Activated T-helper 2 cell treated with anti-CD3 and anti-CD28 coated beads, Interferon-gamma antibody, Interleukin-2, Interleukin-4, amounts not matched to agents 10 μg/mL and 5 μg/mL and 100 μg/mL, durations not matched to agents 14 hours and 24 hours and 36 hours (primary cell): Measurements from ENCODE around the gene PDGFC. TPM values are rescaled to one million over a fixed set of nuclear protein-coding genes. Genes with fewer than 3 reads are reported as not detected.

Experiments
- DNase-seq: peaks from one replicate; pipeline ENCODE4 v3.0.0; 2021; ENCODE audit warnings: low spot score
- H3K27ac Mint-ChIP-seq: one replicate; pipeline ENCODE4 v1.8.0; 2021; ENCODE audit warnings: mixed read lengths
- H3K27me3 Mint-ChIP-seq: one replicate; pipeline ENCODE4 v1.8.0; 2021; ENCODE audit warnings: low read depth, mixed read lengths
- H3K36me3 Mint-ChIP-seq: one replicate; pipeline ENCODE4 v1.8.0; 2021; ENCODE audit warnings: low read depth, mixed read lengths
- H3K4me1 Mint-ChIP-seq: one replicate; pipeline ENCODE4 v1.8.0; 2021; ENCODE audit warnings: low read depth, mixed read lengths
- H3K4me3 Mint-ChIP-seq: one replicate; pipeline ENCODE4 v1.8.0; 2021; ENCODE audit warnings: low read depth, mild to moderate bottlenecking, moderate library complexity, mixed read lengths
- H3K9me3 Mint-ChIP-seq: one replicate; pipeline ENCODE4 v1.8.0; 2021; ENCODE audit warnings: mixed read lengths
- intact Hi-C: fragments of 100-400 bp; cut with micrococcal nuclease; formaldehyde crosslinking; loops from one replicate; pipeline ENCODE4 v1.15.1; 2023
- total RNA-seq: library from RNA; stranded (reverse); gene quantifications from 2 replicates; pipeline ENCODE4 v1.2.3, GENCODE V29; 2022

Gene PDGFC
- total RNA-seq, 1 donor from 2014 or later: not detected

DNA sequence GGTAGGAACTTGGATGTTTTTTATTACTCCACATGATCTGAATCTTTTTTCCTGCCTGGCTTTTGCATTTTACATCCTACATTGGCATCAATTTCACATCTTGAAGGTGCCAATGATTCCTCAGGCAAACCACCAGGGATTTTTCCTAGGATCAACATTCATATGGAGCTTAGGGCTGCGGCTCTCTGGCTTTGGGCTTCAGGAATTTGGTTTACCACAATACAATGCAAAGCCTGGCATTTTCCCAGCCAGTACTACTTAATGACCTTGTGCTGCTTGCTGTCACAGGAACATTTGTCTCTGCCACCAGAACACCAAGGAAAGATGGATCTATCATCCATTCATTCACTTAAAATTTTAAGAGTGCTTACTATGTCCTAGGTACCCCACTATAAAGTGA lies 180.7 kb downstream of the PDGFC start:
- intact Hi-C loops: no loop called here
- Mint-ChIP-seq H3K4me1 (no peaks in the 10 kb centered on the region), H3K27me3 (no peaks in the 10 kb centered on the region), H3K4me3 (no peak overlapping the region), H3K9me3 (no peaks in the 10 kb centered on the region), H3K27ac (no peak overlapping the region), H3K36me3 (no peaks in the 10 kb centered on the region)
- no peak for DNase-seq

- no peak overlapping the region for H3K4me3 Mint-ChIP-seq
- DNase-seq: no peak
- intact Hi-C loops: no loop called here
- H3K4me1 Mint-ChIP-seq: no peaks in the 10 kb centered on the region
- H3K27me3 Mint-ChIP-seq: no peaks in the 10 kb centered on the region
- H3K36me3 Mint-ChIP-seq: no peaks in the 10 kb centered on the region
- H3K9me3 Mint-ChIP-seq: peaks cover 6% of the 10 kb centered on the region
- H3K27ac Mint-ChIP-seq: no peak overlapping the region
These were observed 182.8 kb downstream of the PDGFC start for GRCh38 chr4:156788782-156789181.

DNA sequence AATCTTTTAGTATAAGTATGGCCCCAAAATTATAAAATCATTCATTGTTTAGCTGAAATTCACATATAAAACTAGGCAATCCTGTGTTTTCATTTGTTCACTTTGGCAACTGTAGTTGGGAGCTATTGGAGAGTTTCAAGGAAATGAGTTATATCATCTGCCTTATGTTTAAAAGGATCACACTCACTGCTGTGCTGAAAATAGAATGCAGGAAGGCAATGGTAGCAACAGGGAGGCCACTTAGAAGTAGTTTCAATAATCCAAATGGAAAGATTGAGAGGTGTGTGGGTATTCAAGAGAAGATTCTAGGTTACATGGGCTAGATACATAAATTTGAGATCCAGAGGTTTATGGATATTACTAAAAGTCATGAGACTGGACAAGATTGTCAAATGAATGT lies 184.9 kb downstream of the PDGFC start:
- DNase-seq: no peak
- H3K4me1 Mint-ChIP-seq: no peaks in the 10 kb centered on the region
- H3K9me3 Mint-ChIP-seq: peaks cover 8% of the 10 kb centered on the region
- no peak overlapping the region for H3K4me3 Mint-ChIP-seq
- no peaks in the 10 kb centered on the region for H3K36me3 Mint-ChIP-seq
- no peak overlapping the region for H3K27ac Mint-ChIP-seq
- intact Hi-C loops: no loop called here
- H3K27me3 Mint-ChIP-seq: no peaks in the 10 kb centered on the region

DNA sequence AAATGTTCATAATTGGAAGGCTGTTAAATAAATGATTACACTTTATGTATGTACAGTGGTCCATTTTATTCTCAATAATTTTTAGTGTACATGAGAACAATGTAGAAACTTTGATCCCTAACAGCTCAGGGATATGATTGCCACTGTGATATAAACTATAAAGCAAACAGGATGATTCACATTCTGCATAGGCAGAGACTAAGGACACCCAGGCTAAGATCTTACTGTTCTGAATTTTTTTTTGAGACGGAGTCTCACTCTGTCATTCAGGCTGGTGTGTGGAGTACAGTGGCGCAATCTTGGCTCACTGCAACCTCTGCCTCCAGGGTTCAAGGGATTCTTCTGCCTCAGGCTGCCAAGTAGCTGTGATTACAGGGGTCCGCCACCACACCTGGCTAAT lies 186.6 kb downstream of the PDGFC start:
- H3K36me3 Mint-ChIP-seq: no peaks in the 10 kb centered on the region
- H3K4me1 Mint-ChIP-seq: no peaks in the 10 kb centered on the region
- H3K27me3 Mint-ChIP-seq: no peaks in the 10 kb centered on the region
- H3K27ac Mint-ChIP-seq: no peak overlapping the region
- no peak for DNase-seq
- peaks cover 8% of the 10 kb centered on the region for H3K9me3 Mint-ChIP-seq
- intact Hi-C loops: no loop called here
- H3K4me3 Mint-ChIP-seq: no peak overlapping the region

DNA sequence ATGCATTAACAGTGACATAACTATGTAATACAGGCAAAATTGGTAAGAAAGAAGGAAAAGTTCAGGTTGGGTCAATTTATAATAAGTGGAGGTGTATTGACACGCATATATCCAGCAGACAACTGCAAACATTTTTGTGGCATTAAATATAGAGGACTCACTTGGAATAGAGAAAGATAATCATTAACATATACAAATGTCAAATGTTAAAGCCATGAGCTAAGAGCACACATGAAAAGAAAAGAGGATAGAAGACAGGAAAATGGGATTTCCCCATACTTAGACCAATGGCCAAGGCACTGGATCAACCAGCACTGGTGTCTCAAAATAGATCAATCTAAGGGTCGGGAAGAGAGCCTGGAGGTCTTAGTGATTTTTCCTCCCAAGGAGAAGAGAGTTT lies 187.6 kb downstream of the PDGFC start:
- Mint-ChIP-seq H3K27ac (no peak overlapping the region), H3K36me3 (no peaks in the 10 kb centered on the region), H3K4me1 (no peaks in the 10 kb centered on the region), H3K4me3 (no peak overlapping the region), H3K27me3 (no peaks in the 10 kb centered on the region), H3K9me3 (peaks cover 8% of the 10 kb centered on the region)
- DNase-seq: no peak
- intact Hi-C loops: no loop called here

- Mint-ChIP-seq H3K27ac (no peak overlapping the region), H3K4me1 (no peaks in the 10 kb centered on the region), H3K4me3 (no peak overlapping the region), H3K9me3 (peaks cover 8% of the 10 kb centered on the region), H3K27me3 (no peaks in the 10 kb centered on the region), H3K36me3 (no peaks in the 10 kb centered on the region)
- intact Hi-C loops: no loop called here
- DNase-seq: no peak
These were observed 189.1 kb downstream of the PDGFC start for GRCh38 chr4:156782491-156782890.

DNA sequence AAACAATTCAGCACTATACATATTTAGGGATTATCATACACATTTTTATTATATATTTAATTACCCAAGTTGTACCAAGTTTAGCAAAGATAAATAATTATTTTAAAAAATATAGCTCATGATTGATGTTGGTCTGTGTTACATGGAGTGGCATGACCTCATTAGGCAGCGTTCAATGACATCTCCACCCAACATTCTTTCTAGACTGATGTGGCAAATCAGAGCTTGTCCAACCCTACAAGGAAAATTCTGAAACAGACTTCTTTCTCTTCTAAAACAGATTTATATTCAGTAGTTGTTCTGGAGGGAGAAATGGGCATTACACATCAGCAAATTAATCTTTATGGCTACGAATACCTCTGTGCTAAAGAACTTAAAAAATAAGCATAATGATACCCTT lies 189.7 kb downstream of the PDGFC start:
- H3K4me3 Mint-ChIP-seq: no peak overlapping the region
- no peaks in the 10 kb centered on the region for H3K4me1 Mint-ChIP-seq
- DNase-seq: no peak
- intact Hi-C loops: no loop called here
- H3K27ac Mint-ChIP-seq: no peak overlapping the region
- H3K27me3 Mint-ChIP-seq: no peaks in the 10 kb centered on the region
- H3K36me3 Mint-ChIP-seq: no peaks in the 10 kb centered on the region
- peaks cover 8% of the 10 kb centered on the region for H3K9me3 Mint-ChIP-seq

- intact Hi-C loops: no loop called here
These were observed 191.8 kb downstream of the PDGFC start for GRCh38 chr4:156779774-156780173.

GRCh38 chr4:156779042-156779441 lies 192.6 kb downstream of the PDGFC start:
- DNase-seq: no peak
- H3K9me3 Mint-ChIP-seq: peaks cover 4% of the 10 kb centered on the region
- intact Hi-C loops: no loop called here
- H3K4me3 Mint-ChIP-seq: no peak overlapping the region
- no peaks in the 10 kb centered on the region for H3K36me3 Mint-ChIP-seq
- H3K27ac Mint-ChIP-seq: no peak overlapping the region
- H3K27me3 Mint-ChIP-seq: no peaks in the 10 kb centered on the region
- no peaks in the 10 kb centered on the region for H3K4me1 Mint-ChIP-seq

More at GRCh38 chr4:156779774-156780173, 191.8 kb downstream of the PDGFC start:
- peaks cover 8% of the 10 kb centered on the region for H3K9me3 Mint-ChIP-seq
- H3K36me3 Mint-ChIP-seq: no peaks in the 10 kb centered on the region
- H3K4me3 Mint-ChIP-seq: no peak overlapping the region
- DNase-seq: no peak
- H3K27ac Mint-ChIP-seq: no peak overlapping the region
- no peaks in the 10 kb centered on the region for H3K27me3 Mint-ChIP-seq
- no peaks in the 10 kb centered on the region for H3K4me1 Mint-ChIP-seq

DNA sequence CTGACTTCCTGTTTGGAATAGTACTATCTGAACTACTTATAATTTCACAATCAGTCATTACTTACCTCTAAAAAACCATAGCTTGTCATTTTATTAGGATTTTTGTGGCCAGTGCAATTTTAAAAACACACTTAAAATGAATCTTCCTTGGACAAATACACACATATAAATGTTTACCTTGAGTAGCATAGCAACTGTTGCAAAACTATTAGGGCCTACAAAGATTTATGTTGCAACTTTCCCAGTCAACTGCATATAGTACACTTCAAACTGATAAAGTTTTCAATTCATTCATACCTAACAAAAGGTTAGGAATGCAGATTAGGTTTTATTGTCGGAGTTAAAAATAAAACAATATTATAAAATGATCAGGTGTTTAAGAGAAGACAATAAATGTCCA lies 193.0 kb downstream of the PDGFC start:
- Mint-ChIP-seq H3K9me3 (no peaks in the 10 kb centered on the region), H3K4me3 (no peak overlapping the region), H3K4me1 (no peaks in the 10 kb centered on the region), H3K36me3 (no peaks in the 10 kb centered on the region), H3K27me3 (no peaks in the 10 kb centered on the region), H3K27ac (no peak overlapping the region)
- intact Hi-C loops: no loop called here
- DNase-seq: no peak

- intact Hi-C loops: no loop called here
- H3K27ac Mint-ChIP-seq: no peak overlapping the region
- no peaks in the 10 kb centered on the region for H3K9me3 Mint-ChIP-seq
- no peak overlapping the region for H3K4me3 Mint-ChIP-seq
- no peak for DNase-seq
- no peaks in the 10 kb centered on the region for H3K36me3 Mint-ChIP-seq
- no peaks in the 10 kb centered on the region for H3K4me1 Mint-ChIP-seq
- no peaks in the 10 kb centered on the region for H3K27me3 Mint-ChIP-seq
These were observed 193.5 kb downstream of the PDGFC start for GRCh38 chr4:156778093-156778492.

DNA sequence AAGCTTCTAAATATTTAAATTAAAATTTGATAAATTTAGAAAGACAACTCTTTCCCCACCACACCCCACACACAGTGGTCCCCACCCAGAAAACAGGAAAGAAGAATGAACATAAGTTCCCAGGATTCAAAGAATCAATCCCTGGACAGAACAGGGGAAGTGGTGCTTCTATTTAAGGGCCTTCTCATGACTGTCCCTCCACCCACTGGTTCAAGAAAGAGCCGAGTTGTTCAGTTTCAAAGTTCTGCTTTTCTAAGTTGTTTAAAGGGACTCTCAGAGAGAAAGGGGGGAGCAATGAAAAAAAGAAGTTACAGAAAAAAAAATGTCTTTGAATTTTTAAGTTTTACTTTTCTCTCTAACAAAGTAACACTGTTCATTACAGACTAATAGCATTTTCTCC lies 195.8 kb downstream of the PDGFC start:
- no peaks in the 10 kb centered on the region for H3K36me3 Mint-ChIP-seq
- H3K27ac Mint-ChIP-seq: no peak overlapping the region
- H3K4me1 Mint-ChIP-seq: no peaks in the 10 kb centered on the region
- H3K4me3 Mint-ChIP-seq: no peak overlapping the region
- no peaks in the 10 kb centered on the region for H3K27me3 Mint-ChIP-seq
- DNase-seq: no peak
- H3K9me3 Mint-ChIP-seq: no peaks in the 10 kb centered on the region
- intact Hi-C loops: no loop called here

- Mint-ChIP-seq H3K27ac (no peak overlapping the region), H3K27me3 (no peaks in the 10 kb centered on the region), H3K36me3 (no peaks in the 10 kb centered on the region), H3K4me3 (no peak overlapping the region), H3K4me1 (no peaks in the 10 kb centered on the region), H3K9me3 (no peaks in the 10 kb centered on the region)
- intact Hi-C loops: no loop called here
- DNase-seq: no peak
These were observed 197.2 kb downstream of the PDGFC start for GRCh38 chr4:156774422-156774821.

DNA sequence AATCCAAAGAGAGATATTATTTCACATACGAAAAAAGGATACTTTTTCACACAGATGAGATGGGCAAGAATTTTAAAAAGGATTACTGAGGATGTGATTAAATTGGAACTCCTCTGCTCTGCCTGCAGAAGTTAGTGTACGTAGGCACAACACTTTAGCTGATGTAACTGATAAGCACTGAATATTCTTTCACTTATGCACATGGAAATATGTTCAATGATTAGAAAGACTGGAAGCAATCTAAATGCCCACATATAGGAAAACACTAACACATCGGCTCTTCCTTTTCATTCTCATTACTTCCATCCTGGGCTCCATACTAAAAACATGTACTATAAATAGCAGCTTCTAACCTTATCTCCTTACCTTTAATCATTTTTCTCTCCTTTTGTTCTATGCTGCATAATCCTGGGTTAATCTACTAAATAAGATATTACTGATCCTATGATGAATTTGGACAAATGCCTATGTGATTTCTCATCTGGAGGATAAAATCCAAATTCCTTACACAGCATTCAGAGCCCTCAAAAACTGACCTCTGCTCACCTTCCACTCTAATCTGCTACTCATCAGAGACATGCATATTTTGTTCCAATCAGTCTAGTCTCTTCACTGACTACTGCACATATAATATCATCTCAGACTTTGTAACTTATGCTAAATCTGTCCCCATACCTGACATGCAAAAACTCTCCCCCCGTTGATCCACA lies 197.8 kb downstream of the PDGFC start:
- no peaks in the 10 kb centered on the region for H3K4me1 Mint-ChIP-seq
- no peak overlapping the region for H3K27ac Mint-ChIP-seq
- no peaks in the 10 kb centered on the region for H3K27me3 Mint-ChIP-seq
- no peaks in the 10 kb centered on the region for H3K9me3 Mint-ChIP-seq
- intact Hi-C loops: no loop called here
- no peak overlapping the region for H3K4me3 Mint-ChIP-seq
- no peak for DNase-seq
- H3K36me3 Mint-ChIP-seq: no peaks in the 10 kb centered on the region
